Frontal cortex (tissue), 4 donors: ENCODE results near the gene C5orf46. TPM values are rescaled to one million over a fixed set of nuclear protein-coding genes. Genes with fewer than 3 reads are reported as not detected.
A peak's percentile ranks its signal among the peaks of the same experiment; 100 is the strongest.
"Not testable (repeated sequence)": the region's sequence is repeated elsewhere in the genome, so short reads cannot be mapped to it uniquely, and the experiment has no call there.

Experiments used
- DNase-seq, 2 donors: peaks; one replicate each; pipeline ENCODE4 v3.0.0; 2012; ENCODE audit warnings: low spot score in 2 of 2
- FAIRE-seq: peaks from 2 replicates; lab custom pipeline; 2012; peaks lifted over from hg19 to GRCh38; lab: Jason Lieb, UNC
- total RNA-seq: library from RNA; depleted of rRNA; stranded (reverse); fragments of >200 nt; gene quantifications from one replicate; pipeline ENCODE4 v1.2.3, GENCODE V29; 2014
- donor health status: control.
- donor health status: control.
- donor health status: control.

The C5orf46 gene
- total RNA-seq, result not detected

DNA sequence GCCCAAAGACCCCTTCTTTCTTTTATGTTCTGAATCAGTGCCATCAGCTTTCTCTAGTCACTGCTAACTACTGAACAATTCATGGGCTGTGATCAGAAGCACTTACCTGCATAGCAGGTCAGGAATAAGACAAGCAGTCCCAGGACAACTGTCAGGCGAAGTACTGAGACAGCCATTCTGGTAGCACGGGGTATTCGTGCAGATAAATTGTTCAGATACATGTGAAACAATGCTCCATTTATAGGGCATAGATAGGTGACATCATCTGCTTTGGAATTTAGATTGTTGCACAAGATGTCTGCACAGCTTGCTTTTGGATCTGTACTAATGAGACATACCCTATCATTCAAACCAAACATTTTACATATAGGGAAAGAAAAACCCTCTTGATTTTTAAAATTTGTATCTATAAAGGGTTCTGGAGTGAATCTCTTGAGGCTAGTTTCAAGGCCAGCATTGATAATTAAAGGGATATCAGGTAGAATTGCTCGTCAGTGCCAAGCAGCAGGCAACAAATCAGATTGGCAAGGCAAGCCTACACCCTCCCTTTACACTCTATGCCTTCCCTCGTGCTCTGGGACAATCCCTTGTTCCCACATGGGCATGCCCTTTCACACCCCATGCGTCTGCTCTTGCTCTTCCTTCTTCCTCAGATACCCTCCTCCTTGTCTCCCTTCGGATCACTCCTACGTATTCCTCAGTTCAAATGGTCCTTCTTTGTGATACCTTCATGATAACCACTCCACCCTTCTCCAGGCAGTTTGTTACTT is at the start of gene C5orf46:
Gene C5orf46 (minus strand): TSS at position 213 of the 770 bp plus-strand sequence. CDS start 37 bp downstream, at position 176.
- DNase-seq, result no peak
- no peak for FAIRE-seq

DNA sequence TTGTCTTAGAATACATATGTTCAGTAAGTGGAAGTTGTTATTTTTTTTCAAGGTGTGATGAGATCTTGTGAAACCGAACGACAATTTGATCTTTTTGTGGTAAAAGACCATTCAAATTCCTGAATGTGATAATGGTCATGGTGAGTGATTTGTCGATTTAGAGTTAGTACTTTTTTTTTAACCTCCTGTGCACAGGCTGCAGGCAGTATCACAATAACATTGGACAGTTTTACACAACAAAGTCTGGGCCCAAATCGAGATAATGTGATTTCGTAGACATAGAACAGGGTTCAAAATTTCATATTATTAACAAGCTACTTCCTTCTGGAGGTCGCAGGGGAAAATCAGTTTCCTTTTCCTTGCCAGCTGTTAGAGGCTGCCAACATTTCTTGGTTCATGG is 48.6 kb upstream of the C5orf46 start:
- DNase-seq (no peak), FAIRE-seq (no peak)

DNA sequence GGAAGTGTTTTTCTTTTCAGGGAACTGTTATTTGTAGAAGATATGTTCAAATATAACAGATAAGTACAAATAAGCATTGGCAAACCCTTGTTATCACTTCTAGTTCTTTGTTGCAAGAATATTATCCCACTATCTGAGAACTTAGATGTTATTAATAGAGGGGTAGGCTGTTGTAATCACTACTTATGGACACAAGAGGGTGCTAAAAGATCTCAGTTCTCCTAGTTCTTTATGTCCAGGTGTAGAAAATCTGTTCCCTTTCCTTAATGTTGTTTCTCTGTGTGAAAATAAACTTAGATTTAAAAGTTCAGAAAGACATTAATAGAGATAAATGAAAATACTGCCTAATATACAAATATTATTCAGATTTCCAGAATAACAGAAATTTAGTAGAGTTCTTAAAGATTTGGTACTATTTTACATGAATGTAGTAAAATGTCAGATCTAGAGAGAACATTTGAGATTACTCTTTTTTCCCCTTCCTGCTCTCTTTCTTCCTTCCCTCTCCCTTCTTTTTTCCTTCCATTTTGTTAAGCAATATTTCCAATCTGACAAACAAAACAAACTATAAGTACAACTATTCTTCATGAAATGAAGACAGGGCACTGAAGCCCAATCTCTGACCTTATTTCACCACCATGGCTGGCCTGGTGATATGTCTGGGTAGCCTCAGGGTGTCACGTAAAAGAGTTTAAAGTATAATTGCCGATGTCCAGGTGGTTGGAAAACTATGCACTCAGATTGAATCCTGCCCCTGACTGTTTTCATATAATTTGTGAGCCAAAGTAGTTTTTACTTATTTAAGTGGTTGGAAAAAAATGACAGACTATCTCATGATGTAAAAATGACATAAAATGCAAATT is 43.6 kb upstream of the C5orf46 start:
- DNase-seq (peak; percentile 45 to 46), FAIRE-seq (peak; percentile 93)

GRCh38 chr5:147946658-147947274 is 40.4 kb upstream of the C5orf46 start:
- DNase-seq, result not testable (repeated sequence)

DNA sequence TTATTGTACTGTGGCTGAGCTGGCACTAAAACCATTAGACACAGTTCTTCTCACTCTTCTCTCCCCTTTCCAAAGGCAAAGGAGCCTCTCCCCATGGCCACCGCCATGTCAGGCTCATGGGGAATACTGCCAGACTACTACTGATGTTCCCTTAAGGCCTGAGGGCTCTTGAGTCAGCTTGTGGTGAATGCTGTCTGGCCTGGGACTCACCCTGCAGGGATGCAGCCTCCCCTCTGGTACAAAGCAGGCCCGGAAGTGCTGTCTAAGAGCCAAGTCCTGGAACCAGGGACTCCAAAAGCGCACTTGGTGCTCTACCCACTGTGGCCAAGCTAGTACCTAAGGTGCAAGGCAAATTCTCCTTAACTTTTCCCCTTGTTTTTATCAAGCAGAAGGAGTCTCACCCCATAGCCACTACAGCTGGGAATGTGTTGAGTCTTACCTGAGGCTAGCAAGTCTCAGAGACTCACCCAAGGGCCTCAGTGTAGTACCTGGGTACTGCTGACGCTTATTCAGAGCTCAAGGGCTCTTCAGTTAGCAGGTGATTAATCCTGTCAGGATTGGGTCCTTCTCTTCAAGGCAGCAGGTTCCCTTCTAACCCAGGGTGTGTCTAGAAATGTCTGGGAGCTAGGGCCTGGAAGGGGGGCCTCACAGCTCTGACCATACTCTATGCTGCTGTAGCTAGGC is 33.2 kb upstream of the C5orf46 start:
- no peak for DNase-seq
- no peak for FAIRE-seq

More at GRCh38 chr5:147946658-147947274, 40.4 kb upstream of the C5orf46 start:
- not testable (repeated sequence) for FAIRE-seq

DNA sequence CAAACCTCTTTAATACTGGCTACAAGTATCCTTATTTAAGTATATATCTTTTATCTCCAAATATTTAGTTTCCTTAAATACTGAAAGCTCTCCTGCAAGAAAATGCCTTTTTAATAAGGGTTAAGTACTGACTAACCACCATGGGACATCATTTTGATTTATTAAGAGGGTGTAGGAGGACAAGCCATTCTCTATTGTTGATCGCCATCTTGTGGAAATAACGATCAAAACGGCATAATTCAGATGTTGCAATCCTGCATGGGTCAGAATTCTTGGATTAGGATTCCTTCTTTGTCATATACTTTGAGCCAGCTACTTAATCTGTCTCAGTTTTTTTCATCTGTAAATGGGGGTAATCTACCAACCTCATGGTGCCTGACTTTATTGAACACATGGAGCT is 28.7 kb upstream of the C5orf46 start:
- DNase-seq (peak; percentile 10 to 13), FAIRE-seq (no peak)

- no peak for DNase-seq
- FAIRE-seq, result no peak
These were observed 24.4 kb upstream of the C5orf46 start for GRCh38 chr5:147930769-147931168.

- no peak for FAIRE-seq
- no peak for DNase-seq
These were observed 21.6 kb upstream of the C5orf46 start for GRCh38 chr5:147927901-147928300.

DNA sequence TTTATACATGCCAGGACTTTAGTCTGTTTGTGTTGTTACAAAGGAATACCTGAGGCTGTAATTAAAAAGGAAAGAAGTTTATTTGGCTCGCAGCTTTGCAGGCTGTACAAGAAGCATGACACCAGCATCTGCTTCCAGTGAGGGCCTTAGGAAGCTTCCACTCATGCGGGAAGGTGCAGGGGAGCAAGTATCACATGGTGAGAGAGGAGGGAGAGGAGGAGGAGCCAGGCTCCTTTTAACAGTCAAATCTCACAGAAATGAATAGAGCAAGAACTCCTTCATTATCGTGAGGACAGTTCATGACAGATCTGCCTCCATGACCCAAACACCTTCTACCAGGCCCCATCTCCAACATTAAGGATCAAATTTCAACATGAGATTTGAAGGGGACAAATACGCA is 18.7 kb upstream of the C5orf46 start:
- DNase-seq, result no peak
- FAIRE-seq, result no peak

GRCh38 chr5:147921136-147921535 is 14.8 kb upstream of the C5orf46 start:
- FAIRE-seq, result no peak
- no peak for DNase-seq

GRCh38 chr5:147920420-147921030 is 14.2 kb upstream of the C5orf46 start:
- FAIRE-seq, result peak; percentile 99
- DNase-seq, result no peak

DNA sequence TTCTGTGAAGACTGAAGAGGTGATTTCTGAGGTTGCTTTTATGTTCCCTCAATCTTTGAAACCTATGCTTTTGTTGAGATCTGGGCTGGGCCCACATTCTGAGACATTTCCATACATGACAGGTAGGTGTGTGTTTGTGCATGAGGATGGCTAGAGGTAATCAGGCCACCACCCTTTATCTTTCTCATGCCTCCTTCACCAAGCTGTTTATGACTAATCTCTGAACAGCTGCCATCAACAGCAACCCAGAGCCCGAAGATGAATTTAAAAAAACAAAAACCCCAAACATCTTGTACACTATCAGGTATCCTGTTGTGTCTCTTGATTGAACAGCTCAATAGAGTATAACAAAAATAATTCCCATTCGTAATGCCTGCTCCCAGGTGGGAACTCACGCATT is 12.6 kb upstream of the C5orf46 start:
- FAIRE-seq (no peak), DNase-seq (no peak)

DNA sequence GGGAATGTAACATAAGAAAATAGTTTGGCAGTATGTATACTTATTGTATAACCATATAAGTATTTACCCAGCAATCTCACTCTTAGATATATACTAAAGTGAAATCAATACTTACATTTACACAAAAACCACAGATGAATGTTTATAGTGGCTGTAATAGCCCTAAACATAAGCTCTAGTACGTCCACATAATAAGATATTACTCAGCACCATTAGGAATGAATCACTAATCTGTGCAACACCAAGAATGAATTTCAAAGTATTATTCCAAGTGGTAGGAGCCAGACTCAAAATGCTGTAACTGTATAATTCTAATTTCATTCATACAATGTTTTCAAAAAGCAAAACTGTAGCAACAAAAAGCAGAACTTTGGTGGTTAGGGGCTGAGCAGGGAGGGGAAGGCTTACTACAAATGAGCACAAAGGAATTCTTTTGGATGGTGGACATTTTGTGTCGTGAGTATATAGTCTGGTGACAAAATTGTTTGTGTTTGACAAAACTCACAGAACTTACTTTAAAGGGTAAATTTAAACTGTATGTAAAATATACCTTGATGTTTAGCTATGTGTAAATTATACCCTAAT is 11.9 kb upstream of the C5orf46 start:
- DNase-seq, result no peak
- FAIRE-seq, result no peak

DNA sequence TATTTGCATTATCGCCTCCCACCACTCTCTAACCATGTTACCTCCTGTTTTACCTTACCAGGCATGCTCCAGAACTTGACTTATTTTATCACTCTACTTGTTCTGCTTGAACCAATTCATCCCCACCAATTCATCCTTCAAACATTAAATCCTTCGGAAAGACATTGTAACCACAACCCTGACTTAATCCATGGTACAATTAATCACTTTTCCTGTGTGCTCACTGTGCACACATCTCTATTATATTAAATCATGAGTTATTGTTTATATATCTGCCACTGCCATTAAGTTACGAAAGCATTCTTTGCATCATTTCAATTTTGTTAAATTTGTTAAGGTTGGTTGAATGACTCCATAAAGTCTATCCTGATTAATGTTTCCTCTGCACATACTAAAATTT is 7.4 kb upstream of the C5orf46 start:
- DNase-seq (no peak), FAIRE-seq (no peak)

DNA sequence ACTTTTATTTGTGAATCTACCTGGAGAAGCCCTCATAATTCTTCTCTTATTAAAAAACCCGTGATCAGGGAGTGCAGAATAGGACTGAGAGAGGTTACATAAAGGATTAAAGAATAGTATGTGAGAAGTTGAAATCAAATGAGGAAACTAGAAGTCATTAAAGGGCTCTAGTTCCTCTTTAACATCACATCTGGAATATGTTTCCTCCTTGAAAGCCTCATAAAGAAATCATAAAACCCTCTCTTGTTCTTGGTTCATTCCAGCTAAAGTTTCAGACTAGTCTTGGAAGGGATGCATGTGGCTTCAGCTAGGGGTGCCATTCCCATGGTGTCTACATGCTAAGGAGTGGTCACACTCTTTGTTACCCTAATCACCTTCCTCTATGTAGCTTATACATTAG is 5.7 kb upstream of the C5orf46 start:
- DNase-seq, result no peak
- no peak for FAIRE-seq

DNA sequence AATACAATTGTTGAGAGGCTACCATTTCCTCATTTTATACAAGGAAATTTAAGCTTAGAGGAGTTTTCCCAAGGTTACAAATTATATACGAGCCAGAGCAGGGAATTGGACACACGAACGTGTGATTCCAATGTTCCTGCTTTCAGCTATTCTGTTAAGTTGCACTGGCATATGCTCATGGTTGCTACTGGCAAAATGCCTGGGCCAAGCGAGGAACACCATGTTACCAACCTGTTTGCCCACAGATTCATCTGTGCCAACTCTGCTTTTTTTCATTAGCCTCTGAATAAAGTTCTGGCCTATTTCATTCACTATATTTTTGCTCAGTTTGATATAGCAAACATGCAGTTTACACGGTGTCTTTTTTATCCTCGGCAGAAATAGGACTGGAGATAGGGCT is 5.1 kb upstream of the C5orf46 start:
- no peak for DNase-seq

GRCh38 chr5:147904110-147904509 is 2.2 kb downstream of the C5orf46 start:
- FAIRE-seq (no peak), DNase-seq (no peak)

More for the DNA sequence above, 5.1 kb upstream of the C5orf46 start:
- FAIRE-seq, result no peak

DNA sequence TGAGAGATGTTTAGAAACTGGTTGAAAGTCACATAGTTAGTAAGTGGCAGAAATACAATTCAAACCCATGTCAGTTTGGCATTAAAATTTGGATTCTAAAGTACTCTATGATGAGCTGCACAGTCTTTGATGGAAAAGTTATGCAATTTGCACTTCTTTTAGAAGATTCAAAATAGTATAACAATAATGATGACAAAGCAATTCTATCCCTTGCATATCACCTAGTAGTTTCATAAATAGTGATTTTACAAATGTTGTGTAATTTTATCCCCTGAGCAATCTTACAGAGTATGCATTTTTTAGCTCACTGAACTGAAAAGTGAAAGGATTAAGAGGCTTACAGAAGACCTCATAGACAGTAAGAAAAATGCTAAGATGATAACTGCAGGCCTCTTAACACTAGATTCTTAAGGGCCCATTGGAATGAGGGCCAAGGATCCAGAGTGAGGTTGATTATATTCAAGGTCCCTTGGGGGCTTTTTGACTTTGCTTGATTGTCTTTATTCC is 3.7 kb downstream of the C5orf46 start:
- DNase-seq (no peak), FAIRE-seq (no peak)

DNA sequence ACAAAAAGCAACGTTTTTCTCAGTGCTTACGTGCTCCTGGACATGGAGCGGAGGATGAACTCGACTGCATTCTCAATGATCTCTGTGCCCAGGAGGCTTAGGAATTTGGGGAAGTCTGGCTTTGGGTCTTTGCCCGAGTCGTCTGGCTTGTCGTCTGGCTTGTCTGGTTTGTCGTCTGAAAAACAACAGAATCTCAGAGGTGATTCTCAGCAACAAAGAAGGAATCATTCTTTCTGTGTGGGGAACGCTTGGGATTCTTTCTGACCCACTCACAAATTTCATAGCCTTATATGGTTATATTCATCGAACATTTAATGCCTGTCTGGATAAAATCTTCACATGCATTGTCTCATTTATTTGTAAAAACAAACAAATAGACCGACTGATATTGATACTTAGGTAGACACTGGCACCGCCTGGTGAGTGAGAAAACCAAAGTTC is 4.7 kb downstream of the C5orf46 start:
- FAIRE-seq (no peak), DNase-seq (no peak)
